SKM-1 treated with dmso at 0.1 percent for 144 hours (cell line): ENCODE measurements around the gene PLCB1.

Experiments
- DNase-seq: peaks from one replicate; lab custom pipeline; 2025; ENCODE audit not compliant: unreplicated experiment; lab: John Stamatoyannopoulos, UW

Gene PLCB1

GRCh38 chr20:8673116-8673515 is 541.0 kb downstream of the PLCB1 start:
- DNase-seq, result no peak

- no peak for DNase-seq
These were observed 543.8 kb downstream of the PLCB1 start for GRCh38 chr20:8675896-8676295.

GRCh38 chr20:8678098-8678776 is 546.2 kb downstream of the PLCB1 start:
- DNase-seq, result no peak

- DNase-seq, result no peak
These were observed 557.3 kb downstream of the PLCB1 start for GRCh38 chr20:8689337-8689736.

GRCh38 chr20:8690074-8690473 is 558.0 kb downstream of the PLCB1 start:
- no peak for DNase-seq

- DNase-seq, result no peak
These were observed 561.6 kb downstream of the PLCB1 start for GRCh38 chr20:8693709-8694108.

- DNase-seq, result no peak
These were observed 568.7 kb downstream of the PLCB1 start for GRCh38 chr20:8700756-8701155.

GRCh38 chr20:8706961-8707700 is 575.1 kb downstream of the PLCB1 start:
- no peak for DNase-seq

- DNase-seq, result no peak
These were observed 577.6 kb downstream of the PLCB1 start for GRCh38 chr20:8709627-8710026.

GRCh38 chr20:8711501-8711900 is 579.4 kb downstream of the PLCB1 start:
- no peak for DNase-seq

GRCh38 chr20:8714206-8714605 is 582.1 kb downstream of the PLCB1 start:
- DNase-seq, result no peak

GRCh38 chr20:8718279-8718678 is 586.2 kb downstream of the PLCB1 start:
- DNase-seq, result no peak

GRCh38 chr20:8720089-8720488 is 588.0 kb downstream of the PLCB1 start:
- no peak for DNase-seq

- DNase-seq, result no peak
These were observed 589.0 kb downstream of the PLCB1 start for GRCh38 chr20:8721098-8721497.

GRCh38 chr20:8722277-8722928 is 590.3 kb downstream of the PLCB1 start:
- DNase-seq, result peak; percentile 30

GRCh38 chr20:8723296-8723695 is 591.2 kb downstream of the PLCB1 start:
- DNase-seq, result no peak

GRCh38 chr20:8724884-8725283 is 592.8 kb downstream of the PLCB1 start:
- no peak for DNase-seq

- no peak for DNase-seq
These were observed 594.4 kb downstream of the PLCB1 start for GRCh38 chr20:8726460-8726859.

- no peak for DNase-seq
These were observed 602.9 kb downstream of the PLCB1 start for GRCh38 chr20:8735014-8735413.

GRCh38 chr20:8735674-8736073 is 603.6 kb downstream of the PLCB1 start:
- DNase-seq, result no peak

- no peak for DNase-seq
These were observed 608.2 kb downstream of the PLCB1 start for GRCh38 chr20:8740265-8740664.

GRCh38 chr20:8744228-8744844 is 612.3 kb downstream of the PLCB1 start:
- no peak for DNase-seq
